Bone marrow (tissue), 2 donors: ENCODE data around the gene BICRAL.
A peak's percentile ranks its signal among the peaks of the same experiment; 100 is the strongest.

Experiments
- DNase-seq, 2 donors: peaks; one replicate each; lab custom pipeline; 2025; lab: John Stamatoyannopoulos, UW

Gene BICRAL

GRCh38 chr6:42894041-42894828 is 112.4 kb downstream of the BICRAL start:
- DNase-seq: peak in 1 of 2 donors; percentile 49

GRCh38 chr6:42896178-42896719 is 114.4 kb downstream of the BICRAL start:
- no peak for DNase-seq

GRCh38 chr6:42898891-42899361 is 117.1 kb downstream of the BICRAL start:
- DNase-seq: peak in 1 of 2 donors; percentile 57

- no peak for DNase-seq
Measured at GRCh38 chr6:42899871-42900270, 118.0 kb downstream of the BICRAL start.

DNA sequence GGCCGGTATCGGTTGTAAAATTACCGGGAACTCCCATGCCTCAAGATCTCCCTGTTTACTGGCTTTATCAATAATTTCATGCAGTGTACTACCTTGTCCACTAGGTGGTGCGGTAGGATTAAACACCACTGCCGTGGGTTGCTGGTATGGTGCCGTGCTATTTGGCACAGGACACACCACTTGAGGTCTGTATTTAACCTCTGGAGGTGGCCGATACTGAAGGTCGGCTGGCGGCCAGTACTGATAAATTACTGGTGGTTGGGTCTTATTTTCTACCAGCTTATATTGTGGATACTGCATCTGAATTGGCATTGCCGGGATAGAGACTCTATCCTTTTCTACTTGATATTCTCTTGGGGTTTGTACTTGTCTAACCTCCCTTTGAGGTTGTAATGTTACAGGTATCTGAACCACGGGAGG is 119.7 kb downstream of the BICRAL start:
- DNase-seq: peak; percentile 20 to 50

DNA sequence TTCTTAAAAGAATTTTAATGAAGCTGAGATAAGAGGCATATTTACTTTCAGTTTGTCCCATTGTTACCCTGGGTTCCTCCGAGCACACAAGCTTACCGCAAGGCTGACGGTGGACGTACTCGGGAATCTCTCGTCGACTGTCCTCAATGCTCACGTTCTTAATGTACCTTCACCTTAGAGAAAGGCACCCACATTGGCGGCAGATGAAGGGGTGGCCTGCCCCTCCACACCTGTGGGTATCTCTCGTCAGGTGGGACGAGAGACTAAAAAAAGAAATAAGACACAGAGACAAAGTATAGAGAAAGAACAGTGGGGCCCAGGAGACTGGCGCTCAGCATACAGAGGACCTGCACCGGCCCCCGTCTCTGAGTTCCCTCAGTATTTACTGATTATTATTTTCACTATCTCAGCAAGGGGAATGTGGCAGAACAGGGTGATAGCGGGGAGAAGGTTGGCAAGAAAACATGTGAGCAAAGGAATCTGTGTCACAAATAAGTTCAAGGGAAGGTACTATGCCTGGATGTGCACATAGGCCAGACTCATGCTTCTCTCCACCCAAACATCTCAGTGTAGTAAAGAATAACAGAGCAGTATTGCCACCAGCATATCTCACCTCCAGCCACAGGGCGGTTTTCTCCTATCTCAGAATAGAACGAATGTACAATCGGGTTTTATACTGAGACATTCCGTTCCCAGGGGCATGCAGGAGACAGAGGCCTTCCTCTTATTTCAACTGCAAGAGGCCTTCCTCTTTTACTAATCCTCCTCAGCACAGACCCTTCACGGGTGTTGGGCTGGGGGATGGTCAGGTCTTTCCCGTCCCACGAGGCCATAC is 120.8 kb downstream of the BICRAL start:
- peak in 1 of 2 donors; percentile 11 for DNase-seq

DNA sequence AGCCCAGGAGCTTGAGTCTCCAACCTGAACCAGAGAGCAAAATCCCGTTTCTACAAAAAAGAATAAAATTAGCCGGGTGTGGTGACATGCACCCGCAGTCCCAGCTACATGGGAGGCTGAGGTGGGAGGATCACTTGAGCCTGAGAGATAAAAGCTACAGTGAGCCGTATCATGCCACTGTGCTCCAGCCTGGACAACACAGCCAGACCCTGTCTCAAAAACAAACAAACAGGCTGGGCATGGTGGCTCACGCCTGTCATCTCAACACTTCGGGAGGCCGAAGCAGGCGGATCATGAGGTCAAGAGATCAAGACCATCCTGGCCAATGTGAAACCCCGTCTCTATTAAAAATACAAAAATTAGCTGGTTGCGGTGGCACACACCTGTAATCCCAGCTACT is 122.6 kb downstream of the BICRAL start:
- no peak for DNase-seq

DNA sequence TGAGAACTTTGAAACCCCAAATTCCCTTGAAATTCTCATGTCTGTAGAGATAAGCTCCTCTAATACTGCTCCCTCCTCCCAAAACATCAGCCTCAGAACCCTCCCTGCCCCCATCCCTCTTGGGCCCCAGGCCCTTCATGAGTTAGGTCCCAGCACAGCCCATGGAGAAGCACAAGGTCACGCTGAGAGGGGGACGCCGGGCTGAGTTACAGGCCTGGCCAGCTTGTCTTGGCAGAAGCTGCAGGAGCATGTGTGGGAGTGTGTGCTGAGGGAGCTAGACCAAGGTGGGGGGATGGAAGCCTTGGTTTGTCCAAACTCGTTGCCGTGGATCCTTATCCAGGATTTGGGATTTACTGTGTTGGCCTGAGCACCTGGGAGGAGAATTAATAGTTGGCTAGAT is 125.5 kb downstream of the BICRAL start:
- no peak for DNase-seq

DNA sequence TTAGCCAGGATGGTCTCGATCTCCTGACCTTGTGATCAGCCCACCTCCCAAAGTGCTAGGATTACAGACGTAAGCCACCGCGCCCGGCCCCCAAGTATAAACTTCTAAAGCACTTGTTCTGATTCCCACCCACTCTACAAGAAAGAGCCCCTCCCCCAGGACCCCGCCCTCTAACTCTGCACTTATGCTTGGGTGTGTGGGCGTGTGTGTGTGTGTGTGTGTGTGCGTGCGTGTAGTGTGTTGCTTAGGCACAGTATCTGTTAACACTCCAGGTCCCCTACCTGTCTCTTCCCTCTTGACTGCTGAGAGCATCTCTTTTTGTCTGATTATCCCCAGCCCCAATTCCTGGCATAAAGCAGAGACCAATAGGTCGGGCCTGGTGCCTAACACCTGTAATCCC is 128.0 kb downstream of the BICRAL start:
- DNase-seq: no peak

DNA sequence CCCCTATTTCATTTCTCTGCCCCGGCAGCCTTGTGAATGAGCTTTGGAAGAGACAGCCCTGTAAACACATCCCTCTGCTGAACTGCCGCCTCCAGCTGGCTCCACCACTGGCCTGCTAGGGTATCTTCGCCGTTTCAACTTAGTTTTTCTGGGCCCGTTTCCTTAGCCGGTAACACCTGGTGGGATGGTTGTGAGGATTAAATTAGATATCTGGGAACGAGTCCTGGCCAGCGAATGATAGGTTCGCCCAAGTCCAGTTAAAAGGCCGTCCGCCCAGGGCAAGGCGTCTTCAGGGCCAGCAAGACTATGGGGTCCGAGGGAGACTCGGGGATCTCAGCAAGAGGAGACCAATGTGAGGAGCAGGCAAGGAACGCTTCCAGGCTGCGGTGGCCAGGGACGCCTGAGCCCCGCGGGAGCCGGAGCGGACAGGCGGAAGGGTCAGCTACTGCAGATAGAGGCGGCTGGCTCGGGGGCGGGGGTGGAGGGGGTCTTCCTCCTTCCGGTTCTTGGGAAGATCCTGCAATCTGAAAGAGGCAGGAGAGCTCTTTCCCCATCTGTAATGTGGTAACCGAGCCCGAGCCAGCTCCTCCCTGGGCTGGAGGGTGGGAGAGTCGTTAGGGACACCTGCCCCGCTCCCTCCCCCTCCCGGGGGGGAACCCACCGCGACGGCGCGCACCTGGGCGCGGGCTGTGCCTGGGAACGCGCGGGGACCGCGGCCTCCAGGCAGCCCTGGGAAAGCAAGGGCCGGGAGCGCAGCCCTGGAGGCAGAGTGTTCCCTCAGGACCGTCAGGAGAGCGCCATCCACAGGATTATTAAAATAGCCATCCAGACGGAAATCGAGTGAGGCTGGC is 129.5 kb downstream of the BICRAL start:
- DNase-seq: no peak

DNA sequence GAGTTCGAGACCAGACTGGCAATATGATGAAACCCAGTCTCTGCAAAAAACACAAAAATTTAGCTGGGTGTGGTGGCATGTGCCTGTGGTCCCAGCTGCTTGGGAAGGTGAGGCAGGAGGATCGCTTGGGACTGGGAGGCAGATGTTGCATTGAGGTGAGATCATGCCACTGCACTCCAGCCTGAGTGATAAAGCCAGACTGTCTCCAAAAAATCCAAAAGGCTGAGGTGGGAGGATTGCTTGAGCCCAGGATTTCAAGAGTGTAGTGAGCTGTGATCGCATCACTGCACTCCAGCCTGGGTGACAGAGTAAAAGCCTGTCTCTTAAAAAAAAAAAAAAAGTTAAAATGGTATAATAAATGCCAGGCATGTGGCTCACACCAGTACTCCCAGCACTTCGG is 132.7 kb downstream of the BICRAL start:
- DNase-seq: no peak

DNA sequence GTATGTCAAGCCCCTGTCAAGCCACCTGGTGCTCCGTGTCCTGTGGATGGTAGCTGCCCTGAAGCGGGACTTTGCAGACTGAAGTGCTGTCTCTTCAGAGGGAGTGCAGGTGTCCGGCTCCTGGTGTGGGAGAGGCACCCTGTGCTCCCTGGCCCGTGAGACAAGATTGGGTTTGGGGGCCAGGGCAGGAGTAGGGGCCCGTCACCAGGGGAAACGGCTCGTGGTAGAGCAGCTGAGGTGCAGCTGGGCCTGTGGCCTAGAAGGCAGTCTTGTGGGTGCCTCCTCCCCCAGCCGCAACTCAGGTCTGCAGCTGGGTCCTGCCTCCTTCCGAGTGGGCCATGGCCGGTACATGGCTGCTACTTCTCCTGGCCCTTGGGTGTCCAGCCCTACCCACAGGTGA is 133.9 kb downstream of the BICRAL start, which contains the start of gene PTCRA:
PTCRA (plus strand) TSS at position 322 of the 400 bp plus-strand sequence; CDS start at position 339, 17 bp downstream.
- DNase-seq: no peak

DNA sequence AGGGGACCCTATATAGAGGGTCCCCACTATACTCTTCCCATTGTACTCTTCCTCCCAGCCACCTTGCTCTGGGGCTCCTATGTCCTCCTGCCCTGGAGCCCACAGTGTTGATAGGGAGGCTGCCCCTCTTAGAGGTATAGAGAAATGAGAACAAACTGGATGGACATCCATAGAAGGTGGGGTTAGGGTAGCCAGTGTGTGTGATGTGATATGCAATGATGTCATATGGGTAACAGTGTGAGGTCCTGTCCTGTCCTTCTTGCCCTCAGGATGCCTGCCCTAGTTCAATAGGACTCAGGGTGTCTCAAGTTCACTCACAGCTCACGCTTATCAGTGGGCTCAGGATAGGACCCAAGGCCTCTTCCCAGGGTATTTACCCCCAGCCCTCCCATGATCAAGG is 134.4 kb downstream of the BICRAL start:
- DNase-seq: no peak
